Measurements from ENCODE around the gene ABCD4.

ABCD4 gene

DNA sequence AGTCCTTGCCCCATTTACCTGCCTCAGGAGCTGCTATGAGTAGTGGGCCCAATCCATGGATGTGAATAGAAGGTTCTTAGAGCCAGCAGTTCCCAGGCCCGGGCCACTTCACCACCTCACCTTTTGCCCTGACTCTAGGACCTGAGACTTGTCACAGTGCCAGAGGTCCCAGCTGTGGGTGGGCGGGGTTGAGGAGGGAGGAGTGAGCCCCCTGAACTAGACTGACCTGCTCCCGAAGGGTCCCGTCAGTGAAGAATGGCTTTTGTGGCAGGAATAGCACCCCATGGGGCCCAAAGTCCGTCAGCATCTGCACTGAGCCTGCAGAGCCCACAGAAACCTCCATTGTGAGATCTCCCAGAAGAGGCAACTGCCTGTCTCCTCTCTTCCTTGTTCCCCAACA is 12.9 kb downstream of the ABCD4 start:
- H3K4me3 ChIP-seq (replicated peaks; ENCODE audit: insufficient read depth, low read length): no peak overlapping the region
- H3K27me3 ChIP-seq (ENCODE audit: insufficient read depth, poor library complexity, severe bottlenecking): no peaks in the 10 kb centered on the region
- H3K27ac ChIP-seq (replicated peaks): no peak overlapping the region
- DNase-seq (ENCODE audit: low read depth in 1 of 2, low spot score in 1 of 2): no peak
- TF ChIP-seq, protein P1, sequence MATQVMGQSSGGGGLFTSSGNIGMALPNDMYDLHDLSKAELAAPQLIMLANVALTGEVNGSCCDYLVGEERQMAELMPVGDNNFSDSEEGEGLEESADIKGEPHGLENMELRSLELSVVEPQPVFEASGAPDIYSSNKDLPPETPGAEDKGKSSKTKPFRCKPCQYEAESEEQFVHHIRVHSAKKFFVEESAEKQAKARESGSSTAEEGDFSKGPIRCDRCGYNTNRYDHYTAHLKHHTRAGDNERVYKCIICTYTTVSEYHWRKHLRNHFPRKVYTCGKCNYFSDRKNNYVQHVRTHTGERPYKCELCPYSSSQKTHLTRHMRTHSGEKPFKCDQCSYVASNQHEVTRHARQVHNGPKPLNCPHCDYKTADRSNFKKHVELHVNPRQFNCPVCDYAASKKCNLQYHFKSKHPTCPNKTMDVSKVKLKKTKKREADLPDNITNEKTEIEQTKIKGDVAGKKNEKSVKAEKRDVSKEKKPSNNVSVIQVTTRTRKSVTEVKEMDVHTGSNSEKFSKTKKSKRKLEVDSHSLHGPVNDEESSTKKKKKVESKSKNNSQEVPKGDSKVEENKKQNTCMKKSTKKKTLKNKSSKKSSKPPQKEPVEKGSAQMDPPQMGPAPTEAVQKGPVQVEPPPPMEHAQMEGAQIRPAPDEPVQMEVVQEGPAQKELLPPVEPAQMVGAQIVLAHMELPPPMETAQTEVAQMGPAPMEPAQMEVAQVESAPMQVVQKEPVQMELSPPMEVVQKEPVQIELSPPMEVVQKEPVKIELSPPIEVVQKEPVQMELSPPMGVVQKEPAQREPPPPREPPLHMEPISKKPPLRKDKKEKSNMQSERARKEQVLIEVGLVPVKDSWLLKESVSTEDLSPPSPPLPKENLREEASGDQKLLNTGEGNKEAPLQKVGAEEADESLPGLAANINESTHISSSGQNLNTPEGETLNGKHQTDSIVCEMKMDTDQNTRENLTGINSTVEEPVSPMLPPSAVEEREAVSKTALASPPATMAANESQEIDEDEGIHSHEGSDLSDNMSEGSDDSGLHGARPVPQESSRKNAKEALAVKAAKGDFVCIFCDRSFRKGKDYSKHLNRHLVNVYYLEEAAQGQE (IDR thresholded peaks at IDR 0.05; ENCODE audit: insufficient replicate concordance, low read depth): no peak
- TF ChIP-seq SPI1 (IDR thresholded peaks at IDR 0.05; ENCODE audit: borderline replicate concordance, low read depth) (no peak), POLR2AphosphoS5 (IDR thresholded peaks at IDR 0.05; ENCODE audit: low read depth) (no peak), GABPA (IDR thresholded peaks at IDR 0.05; ENCODE audit: low read depth) (no peak)
- TF ChIP-seq, protein P2, sequence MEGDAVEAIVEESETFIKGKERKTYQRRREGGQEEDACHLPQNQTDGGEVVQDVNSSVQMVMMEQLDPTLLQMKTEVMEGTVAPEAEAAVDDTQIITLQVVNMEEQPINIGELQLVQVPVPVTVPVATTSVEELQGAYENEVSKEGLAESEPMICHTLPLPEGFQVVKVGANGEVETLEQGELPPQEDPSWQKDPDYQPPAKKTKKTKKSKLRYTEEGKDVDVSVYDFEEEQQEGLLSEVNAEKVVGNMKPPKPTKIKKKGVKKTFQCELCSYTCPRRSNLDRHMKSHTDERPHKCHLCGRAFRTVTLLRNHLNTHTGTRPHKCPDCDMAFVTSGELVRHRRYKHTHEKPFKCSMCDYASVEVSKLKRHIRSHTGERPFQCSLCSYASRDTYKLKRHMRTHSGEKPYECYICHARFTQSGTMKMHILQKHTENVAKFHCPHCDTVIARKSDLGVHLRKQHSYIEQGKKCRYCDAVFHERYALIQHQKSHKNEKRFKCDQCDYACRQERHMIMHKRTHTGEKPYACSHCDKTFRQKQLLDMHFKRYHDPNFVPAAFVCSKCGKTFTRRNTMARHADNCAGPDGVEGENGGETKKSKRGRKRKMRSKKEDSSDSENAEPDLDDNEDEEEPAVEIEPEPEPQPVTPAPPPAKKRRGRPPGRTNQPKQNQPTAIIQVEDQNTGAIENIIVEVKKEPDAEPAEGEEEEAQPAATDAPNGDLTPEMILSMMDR (IDR thresholded peaks at IDR 0.05; ENCODE audit: insufficient read depth, low read length): no peak

DNA sequence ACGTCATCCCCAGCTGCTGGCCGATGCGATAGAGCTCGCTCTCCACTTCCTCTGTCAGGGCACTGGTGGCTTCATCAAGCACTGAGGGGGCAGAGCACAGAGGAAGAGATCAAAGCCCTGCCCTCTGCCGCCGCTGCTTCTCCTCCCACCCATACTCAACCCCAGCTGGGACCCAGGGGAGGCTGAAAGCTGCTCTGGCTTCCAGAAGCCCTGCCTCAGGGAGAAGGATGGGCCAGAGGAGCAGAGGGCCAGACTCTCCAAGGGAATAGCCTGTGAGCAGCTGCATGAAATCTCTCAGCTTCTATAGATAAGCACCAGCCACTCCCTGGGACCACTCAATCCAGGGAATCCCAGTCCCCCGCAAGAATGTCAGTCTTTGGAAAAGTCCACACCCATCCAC is 16.0 kb downstream of the ABCD4 start:
- Histone ChIP-seq H3K4me3 (replicated peaks; ENCODE audit: insufficient read depth, low read length) (no peak overlapping the region), H3K27ac (replicated peaks) (no peak overlapping the region), H3K27me3 (ENCODE audit: insufficient read depth, poor library complexity, severe bottlenecking) (no peaks in the 10 kb centered on the region)
- TF ChIP-seq POLR2AphosphoS5 (IDR thresholded peaks at IDR 0.05; ENCODE audit: low read depth) (no peak), SPI1 (IDR thresholded peaks at IDR 0.05; ENCODE audit: borderline replicate concordance, low read depth) (no peak), GABPA (IDR thresholded peaks at IDR 0.05; ENCODE audit: low read depth) (no peak)
- TF ChIP-seq, protein P2 (IDR thresholded peaks at IDR 0.05; ENCODE audit: insufficient read depth, low read length): no peak
- TF ChIP-seq, protein P1 (IDR thresholded peaks at IDR 0.05; ENCODE audit: insufficient replicate concordance, low read depth): no peak
- DNase-seq (ENCODE audit: low read depth in 1 of 2, low spot score in 1 of 2): no peak

DNA sequence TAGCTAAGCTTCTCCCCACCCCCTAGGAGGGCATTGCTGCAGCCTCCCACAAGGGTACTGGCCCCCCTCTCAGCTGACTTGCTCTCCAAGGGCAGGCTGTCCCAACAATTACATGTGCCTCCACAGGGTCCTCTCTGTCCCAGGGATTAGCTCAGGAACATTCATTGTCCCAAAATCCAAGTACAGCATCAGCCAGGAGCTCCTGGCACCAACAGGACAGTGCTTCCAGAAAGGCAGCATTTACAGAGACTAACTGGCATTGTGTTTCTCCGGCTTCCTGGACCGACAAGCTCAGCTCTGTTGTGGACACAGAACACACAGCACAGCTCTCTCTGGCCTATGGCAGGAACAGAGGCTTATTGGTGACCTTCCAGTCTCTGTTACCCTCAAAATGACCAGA is 21.7 kb downstream of the ABCD4 start:
- no peak overlapping the region for H3K4me3 ChIP-seq (replicated peaks; ENCODE audit: insufficient read depth, low read length)
- no peak overlapping the region for H3K27ac ChIP-seq (replicated peaks)
- DNase-seq (ENCODE audit: low read depth in 1 of 2, low spot score in 1 of 2): no peak
- TF ChIP-seq, protein P2 (IDR thresholded peaks at IDR 0.05; ENCODE audit: insufficient read depth, low read length): no peak
- no peaks in the 10 kb centered on the region for H3K27me3 ChIP-seq (ENCODE audit: insufficient read depth, poor library complexity, severe bottlenecking)

DNA sequence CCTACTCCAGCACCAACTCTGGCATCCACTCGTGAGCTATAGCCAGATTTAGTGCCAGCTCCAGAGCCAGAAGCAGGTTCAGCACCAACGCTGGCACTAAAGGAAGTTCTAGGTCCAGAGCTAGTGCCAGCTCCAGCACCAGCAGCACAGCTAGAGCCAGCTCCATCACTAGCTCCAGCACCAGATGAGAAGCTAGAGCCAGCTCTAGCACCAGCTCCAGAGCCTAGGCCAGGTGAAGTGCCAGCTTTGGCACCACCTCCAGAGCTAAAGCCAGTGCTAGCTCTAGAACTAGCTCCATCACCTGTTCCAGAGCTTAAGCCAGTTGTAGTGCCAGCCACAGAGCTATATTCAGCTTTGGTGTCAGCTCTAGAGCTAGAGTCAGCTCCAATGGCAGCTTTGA is 24.7 kb downstream of the ABCD4 start:
- Histone ChIP-seq H3K4me3 (replicated peaks; ENCODE audit: insufficient read depth, low read length) (no peak overlapping the region), H3K27ac (replicated peaks) (no peak overlapping the region), H3K27me3 (ENCODE audit: insufficient read depth, poor library complexity, severe bottlenecking) (no peaks in the 10 kb centered on the region)
- DNase-seq (ENCODE audit: low read depth in 1 of 2, low spot score in 1 of 2): no peak
- no peak for TF ChIP-seq SPI1 (IDR thresholded peaks at IDR 0.05; ENCODE audit: borderline replicate concordance, low read depth)
- TF ChIP-seq, protein P1 (IDR thresholded peaks at IDR 0.05; ENCODE audit: insufficient replicate concordance, low read depth): no peak
- no peak for TF ChIP-seq GABPA (IDR thresholded peaks at IDR 0.05; ENCODE audit: low read depth)
- TF ChIP-seq POLR2AphosphoS5 (IDR thresholded peaks at IDR 0.05; ENCODE audit: low read depth): no peak
- TF ChIP-seq, protein P2 (IDR thresholded peaks at IDR 0.05; ENCODE audit: insufficient read depth, low read length): no peak

Data from HL-60 (cell line).